Lower leg skin (tissue), 4 donors: ENCODE measurements around the gene PARP6. TPM values are rescaled to one million over a fixed set of nuclear protein-coding genes. Genes with fewer than 3 reads are reported as not detected.

Experiments used
- DNase-seq, 2 donors: peaks; one replicate each; pipeline ENCODE4 v3.0.0-alpha.2; 2019; ENCODE audit warnings: low spot score in 2 of 2
- H3K4me3 ChIP-seq: fragments of 200-600 bp; sonication (generic); 2 replicates; pipeline ENCODE4 v1.5.1; 2017; ENCODE audit warnings: mild to moderate bottlenecking, low read depth; ENCODE audit not compliant: poor library complexity, severe bottlenecking
- CTCF ChIP-seq, 3 donors: fragments of 450-650 bp; IDR thresholded peaks; one replicate each; pipeline ENCODE4 v1.5.1; 2016; ENCODE audit warnings: antibody characterized with exemption in 3 of 3, mild to moderate bottlenecking in 3 of 3, moderate library complexity in 2 of 3
- POLR2A ChIP-seq, 2 donors: fragments of 450-650 bp; IDR thresholded peaks; one replicate each; pipeline ENCODE4 v1.6.1; 2016 to 2017; ENCODE audit warnings: antibody characterized with exemption in 2 of 2, mild to moderate bottlenecking in 1 of 2, moderate library complexity in 1 of 2
- WGBS, 2 donors: methylation state at CpG; one replicate each; pipeline ENCODE4 v1.1.5; 2018; 5-methylcytosine and 5-hydroxymethylcytosine counted together
- intact Hi-C: fragments of 100-400 bp; cut with DNase I; formaldehyde crosslinking; loops from one replicate; pipeline ENCODE4 v1.15.0; 2023; ENCODE audit warnings: low total_unique reads
- total RNA-seq, 4 donors: library from RNA; depleted of rRNA; stranded (reverse); fragments of >200 nt; gene quantifications; one replicate each; pipeline ENCODE4 v1.1.0, GENCODE V29; 2016

The PARP6 gene
- total RNA-seq, 4 donors from 2014 or later = 47.4 to 61.7 (median 54.8) TPM

DNA sequence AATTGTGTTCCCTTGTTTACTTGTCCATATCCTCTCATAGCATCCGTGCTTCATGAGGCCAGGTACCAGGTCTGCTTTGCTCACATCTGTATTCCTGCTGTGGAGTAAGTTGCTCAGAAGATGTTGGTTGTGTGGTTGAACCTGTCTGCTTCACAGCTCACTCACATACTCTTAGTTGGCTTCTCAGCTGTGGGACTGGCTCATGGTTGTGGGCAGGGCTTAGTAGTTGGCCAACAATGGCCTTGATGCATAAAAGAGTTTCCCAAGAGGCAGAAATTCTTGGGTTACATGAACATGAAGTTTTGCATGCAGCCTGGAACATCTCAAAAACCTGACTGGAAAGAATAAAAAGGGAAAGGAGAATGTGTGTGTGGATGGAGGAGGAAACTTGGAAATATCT is 30.6 kb upstream of the PARP6 start:
- 57 to 74% methylated on average over 1 of the region's 1 CpG for WGBS, 2 donors
- no peak for TF ChIP-seq CTCF (IDR thresholded peaks at IDR 0.05)
- no peak for TF ChIP-seq POLR2A (IDR thresholded peaks at IDR 0.05)
- intact Hi-C loops = no loop called here
- no peak overlapping the region for H3K4me3 ChIP-seq
- DNase-seq = no peak

DNA sequence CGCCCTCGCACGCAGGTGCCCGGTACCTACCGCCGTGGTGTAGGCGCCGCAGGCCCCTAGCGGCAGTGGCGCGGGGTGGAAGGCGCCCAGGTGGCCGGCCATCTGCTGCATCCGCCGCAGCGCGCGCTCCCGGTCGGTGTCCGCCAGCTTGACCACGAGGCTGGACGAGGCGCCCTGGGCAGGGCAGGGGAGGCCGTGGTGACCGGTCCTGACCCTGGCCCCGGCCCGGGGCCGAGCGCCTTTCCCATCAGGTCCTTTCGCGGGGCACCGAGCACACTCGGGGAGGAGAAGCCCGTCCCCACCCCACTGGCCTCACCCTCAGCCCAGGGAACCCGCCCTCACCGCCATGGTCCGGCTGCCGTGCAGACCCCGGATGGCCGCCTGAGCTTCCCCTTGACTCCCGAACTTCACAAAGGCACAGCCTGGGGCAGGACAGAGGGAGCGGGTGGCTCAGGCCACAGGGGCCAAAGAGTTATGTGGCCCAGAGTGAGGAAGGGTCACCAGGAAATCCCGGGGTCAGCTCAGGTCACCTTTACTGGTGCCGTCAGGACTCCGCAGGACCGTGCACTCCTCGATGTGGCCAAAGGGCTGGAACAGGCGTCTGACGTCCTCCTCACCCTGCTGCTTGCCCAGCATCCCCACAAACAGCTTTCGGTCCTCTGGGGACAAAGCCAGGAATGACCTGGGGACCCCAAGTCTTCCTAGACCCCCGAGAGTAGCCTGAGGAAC is 17.4 kb upstream of the PARP6 start:
- intact Hi-C loops = loop anchor here (5.0 kb wide), 1 partner anchor 2003 kb away; no protein-coding TSS in a partner anchor
- TF ChIP-seq CTCF (IDR thresholded peaks at IDR 0.05) (no peak), POLR2A (IDR thresholded peaks at IDR 0.05) (no peak)
- H3K4me3 ChIP-seq = no peak overlapping the region
- no peak for DNase-seq
- 90 to 95% methylated on average over 46 of the region's 52 CpGs for WGBS, 2 donors

DNA sequence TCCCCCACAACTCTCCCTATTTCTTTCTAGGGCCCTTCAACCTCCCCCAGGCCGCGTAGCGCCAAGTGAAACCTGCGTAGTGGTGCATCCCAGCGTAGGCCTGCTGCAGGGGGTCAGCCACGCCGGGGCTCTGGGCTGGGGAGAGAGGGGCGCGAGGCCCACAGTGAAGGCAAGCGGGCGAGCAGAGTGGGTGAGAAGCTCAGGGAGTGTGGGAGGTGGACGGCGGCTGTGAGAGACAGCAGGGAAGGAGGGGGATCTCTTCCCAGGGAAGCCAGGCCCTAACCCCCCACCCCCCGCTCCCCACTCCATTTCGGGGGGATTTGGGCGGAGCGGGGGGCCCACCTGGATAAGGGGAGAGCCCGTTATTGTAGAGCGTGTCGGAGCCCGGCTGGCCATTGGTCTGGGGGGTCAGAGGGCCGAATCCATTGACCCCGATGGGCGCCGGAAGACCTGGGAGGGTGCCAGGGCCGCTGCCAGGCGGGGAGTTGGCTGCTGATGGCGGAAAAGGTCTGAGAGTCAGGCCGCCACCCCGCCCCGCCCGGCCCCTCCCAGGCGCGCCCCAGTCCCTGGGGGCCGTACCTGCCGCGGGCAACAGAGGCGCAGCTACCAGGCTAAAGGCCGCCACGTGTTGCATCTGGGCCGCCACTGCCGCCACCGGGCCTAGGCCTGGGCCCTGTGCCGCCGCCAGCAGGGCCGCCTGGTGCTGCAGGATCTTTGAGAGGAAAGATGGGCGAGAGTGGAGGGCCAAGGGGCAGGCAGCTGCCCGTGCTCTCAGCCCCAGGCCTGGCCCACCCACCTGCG is 16.6 kb upstream of the PARP6 start:
- intact Hi-C loops = no loop called here
- WGBS, 2 donors = 95% methylated on average over 37 to 45 of the region's 49 CpGs
- TF ChIP-seq CTCF (IDR thresholded peaks at IDR 0.05) (no peak), POLR2A (IDR thresholded peaks at IDR 0.05) (no peak)
- no peak for DNase-seq
- H3K4me3 ChIP-seq = no peak overlapping the region

DNA sequence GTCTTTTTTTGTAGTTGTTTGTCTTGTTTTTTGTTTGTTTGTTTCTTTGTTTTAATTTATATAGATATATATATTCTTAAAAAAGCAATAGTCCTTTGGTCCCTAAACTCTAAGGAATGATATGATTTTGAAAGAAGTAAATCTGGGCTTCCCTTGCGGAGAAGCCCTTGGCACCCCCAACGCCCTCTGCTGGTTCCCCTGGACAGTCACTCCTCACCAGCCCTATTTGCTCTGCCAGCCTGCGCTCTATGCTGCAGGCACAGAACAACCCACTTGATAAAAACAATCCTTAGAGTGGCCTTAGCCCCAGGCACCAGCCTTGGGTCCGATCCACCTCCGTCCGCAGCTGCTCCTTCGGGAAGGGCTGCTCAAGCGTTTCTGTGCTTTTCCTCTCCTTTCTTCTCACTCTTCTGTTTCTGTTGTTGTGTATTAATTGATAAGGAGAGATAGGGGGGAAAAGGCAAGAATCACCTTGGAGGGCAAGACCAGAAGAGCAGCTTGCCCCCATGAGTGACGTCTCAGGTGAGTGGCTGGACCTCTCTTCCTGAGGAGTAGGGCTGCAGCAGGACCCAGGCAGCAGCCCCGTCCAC is 13.7 kb upstream of the PARP6 start:
- no peak for DNase-seq
- H3K4me3 ChIP-seq = no peak overlapping the region
- 68 to 76% methylated on average over 10 of the region's 10 CpGs for WGBS, 2 donors
- intact Hi-C loops = no loop called here
- no peak for TF ChIP-seq CTCF (IDR thresholded peaks at IDR 0.05)
- TF ChIP-seq POLR2A (IDR thresholded peaks at IDR 0.05) = no peak

GRCh38 chr15:72285402-72285801 is 13.0 kb upstream of the PARP6 start:
- 54 to 66% methylated on average over 3 of the region's 3 CpGs for WGBS, 2 donors
- intact Hi-C loops = no loop called here
- no peak overlapping the region for H3K4me3 ChIP-seq
- TF ChIP-seq CTCF (IDR thresholded peaks at IDR 0.05) (no peak), POLR2A (IDR thresholded peaks at IDR 0.05) (no peak)
- no peak for DNase-seq
